Activated CD8-positive, alpha-beta T cell treated with anti-CD3 and anti-CD28 coated beads for 36 hours (primary cell): ENCODE measurements around the gene SPACA9. TPM values are rescaled to one million over a fixed set of nuclear protein-coding genes. Genes with fewer than 3 reads are reported as not detected.

ENCODE experiments used
- ATAC-seq: fragments of 200-7000 bp; cut with Tn5 transposase; one replicate; pipeline ENCODE4 v1.10.0; 2021; ENCODE audit warnings: mild to moderate bottlenecking, moderate library complexity
- CTCF ChIA-PET: fragments of 350-600 bp; sonication (Branson Sonifier 250); formaldehyde crosslinking; loops from one replicate; lab custom pipeline; 2021; ENCODE audit warnings: antibody characterized with exemption; lab: Charles Lee
- POLR2A ChIA-PET: fragments of 350-600 bp; sonication (Branson Sonifier 250); formaldehyde crosslinking; loops from one replicate; lab custom pipeline; 2021; ENCODE audit warnings: antibody characterized with exemption; lab: Charles Lee
- DNase-seq: peaks from one replicate; pipeline ENCODE4 v3.0.0-alpha.2; 2020
- H3K27ac Mint-ChIP-seq: one replicate; pipeline ENCODE4 v1.8.0; 2021; ENCODE audit warnings: mild to moderate bottlenecking, mixed read lengths
- H3K27me3 Mint-ChIP-seq: one replicate; pipeline ENCODE4 v1.8.0; 2021; ENCODE audit warnings: mixed read lengths
- H3K36me3 Mint-ChIP-seq: one replicate; pipeline ENCODE4 v1.8.0; 2021; ENCODE audit warnings: low read depth, mixed read lengths
- H3K4me1 Mint-ChIP-seq: one replicate; pipeline ENCODE4 v1.8.0; 2021; ENCODE audit warnings: low read depth, mixed read lengths
- H3K4me3 Mint-ChIP-seq: one replicate; pipeline ENCODE4 v1.8.0; 2021; ENCODE audit warnings: mild to moderate bottlenecking, moderate library complexity, mixed read lengths
- H3K9me3 Mint-ChIP-seq: one replicate; pipeline ENCODE4 v1.8.0; 2021; ENCODE audit warnings: mixed read lengths
- intact Hi-C: fragments of 100-400 bp; cut with micrococcal nuclease; formaldehyde crosslinking; loops from one replicate; pipeline ENCODE4 v1.10.0; 2022
- total RNA-seq, 2 experiments: library from RNA; stranded (reverse); gene quantifications; one replicate each; pipeline ENCODE4 v1.2.3, GENCODE V29; 2021
- TF ChIP-seq, protein P1 (sequence below): fragments of 200-600 bp; IDR thresholded peaks from one replicate; pipeline ENCODE4 v1.8.0; 2022; ENCODE audit warnings: antibody characterized with exemption, mild to moderate bottlenecking

The SPACA9 gene
- total RNA-seq, 2 experiments from 2014 or later, result 1.9 to 3.2 TPM

GRCh38 chr9:132909311-132909710 is 30.6 kb downstream of the SPACA9 start:
- CTCF ChIA-PET, result interaction anchor here (0.8 to 2.4 kb wide), 5 partner anchors 8 to 64 kb away, joined by 3 to 7 read pairs (median 3); no protein-coding TSS in a partner anchor
- H3K9me3 Mint-ChIP-seq, result no peaks in the 10 kb centered on the region
- ATAC-seq (no peak), DNase-seq (no peak)
- H3K4me1 Mint-ChIP-seq, result peaks cover 11% of the 10 kb centered on the region
- no peak overlapping the region for H3K27ac Mint-ChIP-seq
- H3K4me3 Mint-ChIP-seq, result no peak overlapping the region
- TF ChIP-seq, protein P1, sequence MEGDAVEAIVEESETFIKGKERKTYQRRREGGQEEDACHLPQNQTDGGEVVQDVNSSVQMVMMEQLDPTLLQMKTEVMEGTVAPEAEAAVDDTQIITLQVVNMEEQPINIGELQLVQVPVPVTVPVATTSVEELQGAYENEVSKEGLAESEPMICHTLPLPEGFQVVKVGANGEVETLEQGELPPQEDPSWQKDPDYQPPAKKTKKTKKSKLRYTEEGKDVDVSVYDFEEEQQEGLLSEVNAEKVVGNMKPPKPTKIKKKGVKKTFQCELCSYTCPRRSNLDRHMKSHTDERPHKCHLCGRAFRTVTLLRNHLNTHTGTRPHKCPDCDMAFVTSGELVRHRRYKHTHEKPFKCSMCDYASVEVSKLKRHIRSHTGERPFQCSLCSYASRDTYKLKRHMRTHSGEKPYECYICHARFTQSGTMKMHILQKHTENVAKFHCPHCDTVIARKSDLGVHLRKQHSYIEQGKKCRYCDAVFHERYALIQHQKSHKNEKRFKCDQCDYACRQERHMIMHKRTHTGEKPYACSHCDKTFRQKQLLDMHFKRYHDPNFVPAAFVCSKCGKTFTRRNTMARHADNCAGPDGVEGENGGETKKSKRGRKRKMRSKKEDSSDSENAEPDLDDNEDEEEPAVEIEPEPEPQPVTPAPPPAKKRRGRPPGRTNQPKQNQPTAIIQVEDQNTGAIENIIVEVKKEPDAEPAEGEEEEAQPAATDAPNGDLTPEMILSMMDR, result no peak
- no peaks in the 10 kb centered on the region for H3K27me3 Mint-ChIP-seq
- intact Hi-C loops, result no loop called here
- POLR2A ChIA-PET, result interaction anchor here (1.8 kb wide), 1 partner anchor 29 kb away, joined by 5 read pairs; no protein-coding TSS in a partner anchor
- peaks cover 15% of the 10 kb centered on the region for H3K36me3 Mint-ChIP-seq

DNA sequence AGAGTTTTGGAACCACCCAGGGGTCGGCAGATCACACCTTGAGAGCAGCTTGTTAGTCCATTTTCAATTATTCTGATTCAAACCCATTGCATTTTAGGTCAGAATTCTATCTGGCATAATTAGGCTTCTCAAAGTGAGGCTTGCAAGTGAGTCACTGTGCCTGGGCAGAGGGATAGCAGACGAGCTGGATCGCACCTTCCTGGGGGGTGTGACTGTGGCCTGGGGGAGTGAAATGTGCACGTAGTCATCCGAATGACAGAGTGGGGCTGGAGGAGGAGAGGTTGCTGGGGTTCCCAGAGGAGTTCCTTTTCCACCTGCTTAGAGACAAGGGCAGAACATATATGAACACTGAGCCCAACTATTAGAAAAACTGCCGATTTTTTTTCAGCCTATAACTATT is 31.7 kb downstream of the SPACA9 start:
- intact Hi-C loops, result no loop called here
- ChIA-PET CTCF (interaction anchor here (1.1 to 2.4 kb wide), 3 partner anchors 8 to 15 kb away, joined by 3 to 7 read pairs (median 7); no protein-coding TSS in a partner anchor), POLR2A (no interaction called here)
- Mint-ChIP-seq H3K27ac (no peak overlapping the region), H3K4me1 (peaks cover 11% of the 10 kb centered on the region), H3K27me3 (no peaks in the 10 kb centered on the region), H3K4me3 (no peak overlapping the region), H3K36me3 (peaks cover 17% of the 10 kb centered on the region), H3K9me3 (no peaks in the 10 kb centered on the region)
- ATAC-seq, result no peak
- TF ChIP-seq, protein P1, result no peak
- DNase-seq, result no peak

DNA sequence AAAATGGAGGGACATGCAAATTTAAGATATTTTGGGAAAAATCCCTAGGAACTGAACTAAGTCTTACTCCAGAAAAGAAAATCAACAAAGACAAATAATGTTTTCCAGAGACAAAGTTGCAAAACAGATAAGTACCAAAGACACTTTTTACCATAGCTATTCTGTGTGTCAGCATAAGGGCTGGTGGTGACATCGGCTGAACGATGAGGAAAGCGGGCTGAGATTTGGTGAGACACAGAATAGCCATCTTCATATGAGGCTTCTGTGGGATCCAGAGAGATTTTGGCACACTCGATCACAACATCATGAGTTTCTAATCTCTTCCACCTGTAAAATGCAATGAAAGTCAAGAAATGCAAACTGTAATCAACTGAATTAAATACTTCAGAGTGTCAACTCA is 33.4 kb downstream of the SPACA9 start:
- DNase-seq (no peak), ATAC-seq (no peak)
- Mint-ChIP-seq H3K4me1 (peaks cover 11% of the 10 kb centered on the region), H3K36me3 (peaks cover 27% of the 10 kb centered on the region), H3K9me3 (no peaks in the 10 kb centered on the region), H3K27me3 (no peaks in the 10 kb centered on the region), H3K27ac (no peak overlapping the region), H3K4me3 (no peak overlapping the region)
- ChIA-PET POLR2A (no interaction called here), CTCF (interaction anchor here (0.6 to 1.8 kb wide), 2 partner anchors 10 to 18 kb away, joined by 3 to 8 read pairs; no protein-coding TSS in a partner anchor)
- intact Hi-C loops, result no loop called here
- TF ChIP-seq, protein P1, result no peak

DNA sequence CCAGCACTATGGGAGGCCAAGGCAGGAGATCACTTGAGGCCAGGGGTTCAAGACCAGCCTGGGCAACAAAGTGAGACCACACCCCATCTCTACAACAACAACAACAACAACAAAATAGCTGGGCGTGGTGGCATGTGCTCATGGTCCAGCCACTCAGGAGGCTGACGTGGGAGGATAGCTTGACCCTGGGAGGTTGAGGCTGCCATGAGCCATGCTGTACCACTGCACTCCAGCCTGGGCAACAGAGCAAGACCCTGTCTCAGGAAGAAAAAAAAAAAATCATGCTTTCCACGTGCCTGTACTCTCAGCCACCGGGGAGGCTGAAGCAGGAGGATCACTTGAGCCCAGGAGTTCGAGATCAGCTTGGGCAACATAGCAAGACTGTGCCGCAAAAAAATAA is 36.2 kb downstream of the SPACA9 start:
- intact Hi-C loops, result no loop called here
- TF ChIP-seq, protein P1, result no peak
- ChIA-PET POLR2A (interaction anchor here (0.7 kb wide), 1 partner anchor 32 kb away, joined by 5 read pairs; no protein-coding TSS in a partner anchor), CTCF (interaction anchor here (0.7 to 5.8 kb wide), 4 partner anchors 9 to 15 kb away, joined by 3 to 34 read pairs (median 4); no protein-coding TSS in a partner anchor)
- ATAC-seq, result no peak
- Mint-ChIP-seq H3K36me3 (peaks cover 40% of the 10 kb centered on the region), H3K27me3 (no peaks in the 10 kb centered on the region), H3K27ac (no peak overlapping the region), H3K9me3 (no peaks in the 10 kb centered on the region), H3K4me1 (no peaks in the 10 kb centered on the region), H3K4me3 (no peak overlapping the region)
- no peak for DNase-seq

DNA sequence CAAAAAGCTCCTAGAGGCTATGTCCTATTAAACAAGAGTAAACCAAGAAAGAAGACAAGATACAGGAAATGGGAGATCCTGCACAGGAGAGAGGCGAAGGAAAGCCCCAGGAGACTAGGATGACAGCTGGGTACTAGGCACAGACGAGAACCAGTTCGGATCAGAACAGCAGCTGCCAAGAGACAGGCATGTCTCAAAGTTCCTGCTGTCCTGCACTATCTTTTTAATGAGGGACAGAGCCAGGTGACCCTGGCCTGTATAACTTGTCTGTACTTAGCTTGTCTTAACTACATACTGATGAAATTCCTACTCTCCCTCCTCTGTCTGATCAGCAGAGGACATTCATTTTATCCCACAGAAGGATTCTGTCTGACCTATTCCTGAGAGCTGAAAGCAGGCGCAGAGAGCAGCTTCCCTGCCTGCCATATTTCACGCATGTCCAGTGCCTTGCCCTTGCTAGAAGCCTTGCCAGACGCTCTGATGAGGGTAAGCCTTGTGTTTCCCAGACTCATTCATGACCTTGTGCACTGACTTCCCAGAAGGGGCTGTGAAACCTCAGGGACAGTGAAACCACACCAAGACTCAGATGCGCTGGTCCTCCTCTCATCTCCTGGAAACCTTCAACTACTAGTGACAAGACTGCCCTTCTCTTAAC is 41.0 kb downstream of the SPACA9 start:
- POLR2A ChIA-PET, result interaction anchor here (1.3 to 1.5 kb wide), 2 partner anchors 10 to 24 kb away, joined by 4 read pairs; no protein-coding TSS in a partner anchor
- CTCF ChIA-PET, result interaction anchor here (0.9 to 5.8 kb wide), 3 partner anchors 11 to 42 kb away, joined by 3 to 34 read pairs (median 4); partner anchors contain the start of genes AK8 and SPACA9

More for the DNA sequence above, 41.0 kb downstream of the SPACA9 start:
- Mint-ChIP-seq H3K4me1 (no peaks in the 10 kb centered on the region), H3K9me3 (no peaks in the 10 kb centered on the region), H3K27me3 (no peaks in the 10 kb centered on the region), H3K36me3 (peaks cover 37% of the 10 kb centered on the region), H3K4me3 (no peak overlapping the region), H3K27ac (no peak overlapping the region)
- ATAC-seq (no peak), DNase-seq (no peak)
- intact Hi-C loops, result no loop called here
- TF ChIP-seq, protein P1, result no peak
